ENCODE measurements around the gene WTAP.
"Not testable (repeated sequence)": the region's sequence is repeated elsewhere in the genome, so short reads cannot be mapped to it uniquely, and the experiment has no call there.

The WTAP gene

DNA sequence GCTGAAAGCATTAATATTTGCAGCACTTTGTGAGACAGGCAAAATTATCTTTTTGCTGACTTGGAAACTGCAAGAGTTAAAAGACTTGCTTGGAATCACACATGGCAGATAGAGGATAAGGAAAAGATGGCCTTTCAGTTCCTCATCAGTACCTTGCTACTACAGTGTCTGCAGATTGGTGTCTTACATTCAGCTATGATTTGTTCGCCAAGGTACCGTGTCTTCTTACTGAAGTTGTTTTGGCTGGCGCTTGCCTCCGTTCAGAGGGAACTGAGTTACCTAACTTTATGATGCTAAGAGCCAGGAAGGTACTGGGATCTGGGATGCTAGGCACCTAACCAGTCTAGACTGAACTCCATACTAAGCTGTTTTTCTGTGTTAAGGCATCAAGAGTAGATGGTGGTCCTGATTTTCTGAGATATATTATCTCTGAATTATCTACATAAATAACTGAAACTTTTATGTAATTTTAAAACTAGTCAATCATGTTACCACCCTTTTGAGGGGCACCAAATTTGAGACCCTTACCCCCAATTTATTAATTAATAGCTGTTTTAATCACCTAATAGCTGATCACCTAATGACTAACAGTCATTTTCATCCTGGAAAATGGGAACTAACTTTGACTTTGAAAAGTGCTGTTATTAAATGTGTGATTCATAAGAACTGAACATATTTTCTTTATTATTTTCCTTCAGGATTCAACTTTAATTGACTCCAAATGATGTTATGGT is 2.5 kb downstream of the WTAP start:
- DNase-seq: no peak

DNA sequence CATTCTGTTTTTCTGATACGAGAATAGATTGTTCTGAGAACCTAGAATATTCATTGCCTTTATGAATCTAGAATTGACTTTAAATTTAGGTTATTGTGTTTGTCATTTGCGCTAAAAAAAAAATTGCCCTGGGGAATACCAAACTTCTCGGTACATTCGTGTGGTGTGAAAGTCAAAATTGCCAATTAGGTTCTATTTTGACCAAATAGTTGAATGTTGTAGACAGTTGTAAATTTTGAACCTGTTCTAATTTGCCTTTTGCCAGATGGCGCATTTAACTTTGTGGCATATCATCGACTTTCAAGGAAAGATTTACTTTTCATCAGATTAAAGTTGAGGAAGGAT is 3.0 kb downstream of the WTAP start:
- no peak for DNase-seq

GRCh38 chr6:159732550-159732949 is 5.2 kb downstream of the WTAP start:
- not testable (repeated sequence) for DNase-seq

GRCh38 chr6:159733395-159733794 is 6.1 kb downstream of the WTAP start:
- DNase-seq: not testable (repeated sequence)

DNA sequence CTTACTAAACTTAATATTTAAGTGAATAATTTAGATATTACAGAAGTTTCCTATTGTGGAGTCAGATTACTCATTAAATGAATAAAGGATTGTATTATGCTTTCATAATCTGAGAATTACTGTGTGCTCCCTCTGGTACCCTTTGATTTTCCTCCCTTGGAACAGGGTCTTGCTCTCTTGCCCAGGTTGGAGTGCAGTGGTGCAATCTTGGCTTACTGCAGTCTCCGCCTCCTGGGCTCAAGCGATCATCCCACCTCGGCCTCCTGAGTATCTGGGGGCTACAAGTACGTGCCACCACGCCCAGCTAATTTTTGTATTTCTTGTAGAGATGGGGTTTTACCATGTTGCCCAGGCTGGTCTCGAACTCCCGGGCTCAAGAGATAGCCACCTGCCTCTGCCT is 9.6 kb downstream of the WTAP start:
- DNase-seq: no peak

DNA sequence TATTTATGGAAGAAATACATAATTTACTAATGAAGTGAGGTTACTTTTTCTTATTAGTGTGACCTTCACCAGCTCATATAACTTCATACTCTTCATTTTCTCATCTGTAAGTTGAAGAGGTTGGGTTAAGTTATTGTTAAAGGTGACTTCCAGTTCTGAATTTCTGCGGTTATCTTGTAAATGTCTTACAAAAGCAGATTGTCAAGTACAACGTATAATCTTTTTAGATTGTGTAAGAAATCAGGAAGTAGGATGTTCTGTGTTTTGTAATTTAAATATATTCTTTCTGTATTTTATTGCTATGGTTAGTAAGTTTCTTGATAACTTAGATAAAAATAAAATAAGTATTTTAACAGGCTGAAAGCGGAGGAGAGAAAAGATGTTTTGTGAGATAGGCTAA is 12.0 kb downstream of the WTAP start:
- DNase-seq: no peak

DNA sequence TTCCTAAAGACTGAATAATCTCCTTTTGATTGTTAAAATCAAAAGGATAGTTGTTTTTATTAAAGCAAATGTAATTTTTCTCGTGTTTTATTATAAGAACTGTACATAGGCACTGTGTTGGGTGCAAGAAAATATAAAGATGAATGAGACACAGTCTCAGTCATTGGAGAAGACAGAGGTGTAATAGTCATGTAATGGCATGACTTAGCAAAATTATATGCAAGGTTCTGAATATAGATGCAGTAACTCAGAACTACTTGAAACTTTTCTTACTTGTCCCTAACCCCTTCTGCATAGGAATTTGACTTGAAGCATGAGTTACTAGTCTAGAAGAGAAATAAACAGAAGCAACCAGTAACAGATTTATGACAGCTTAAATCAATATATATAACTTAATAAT is 14.9 kb downstream of the WTAP start:
- DNase-seq: no peak

- no peak for DNase-seq
These were observed 17.8 kb downstream of the WTAP start for GRCh38 chr6:159745081-159745480.

- no peak for DNase-seq
These were observed 19.5 kb downstream of the WTAP start for GRCh38 chr6:159746759-159747158.

DNA sequence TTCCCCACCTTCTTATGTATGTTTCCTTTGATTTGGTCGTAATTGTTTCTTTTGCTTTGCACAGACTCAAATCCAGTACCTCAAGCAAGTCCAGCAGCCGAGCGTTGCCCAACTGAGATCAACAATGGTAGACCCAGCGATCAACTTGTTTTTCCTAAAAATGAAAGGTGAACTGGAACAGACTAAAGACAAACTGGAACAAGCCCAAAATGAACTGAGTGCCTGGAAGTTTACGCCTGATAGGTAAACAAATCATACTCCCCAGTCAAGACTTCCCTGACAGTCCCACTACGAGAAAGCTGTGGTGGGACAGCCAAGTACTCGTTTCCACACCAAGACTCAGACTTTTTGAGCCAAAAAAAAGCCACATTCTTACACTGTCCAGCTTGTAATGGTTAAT is 20.8 kb downstream of the WTAP start:
- DNase-seq: not testable (repeated sequence)

DNA sequence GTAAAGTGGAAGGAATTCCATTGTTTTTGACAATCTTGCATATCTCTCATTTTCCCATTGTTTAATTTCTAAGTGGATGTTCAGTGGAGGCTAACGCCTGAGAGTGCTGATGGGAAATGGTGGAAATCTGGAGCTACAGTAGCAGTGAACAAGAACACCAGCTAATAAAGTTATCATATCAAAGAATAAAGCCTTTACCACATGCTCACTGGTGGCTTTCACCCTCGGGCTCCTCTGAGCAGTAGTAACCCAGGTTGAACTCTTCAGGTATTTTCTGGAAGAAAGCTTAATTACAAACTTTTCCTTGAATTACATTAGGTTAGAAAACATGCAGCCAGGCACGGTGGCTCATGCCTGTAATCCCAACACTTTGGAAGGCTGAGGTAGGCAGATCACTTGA is 24.1 kb downstream of the WTAP start:
- no peak for DNase-seq

GRCh38 chr6:159753081-159753872 is 26.0 kb downstream of the WTAP start:
- no peak for DNase-seq

- DNase-seq: no peak
These were observed 27.1 kb downstream of the WTAP start for GRCh38 chr6:159754401-159754800.

DNA sequence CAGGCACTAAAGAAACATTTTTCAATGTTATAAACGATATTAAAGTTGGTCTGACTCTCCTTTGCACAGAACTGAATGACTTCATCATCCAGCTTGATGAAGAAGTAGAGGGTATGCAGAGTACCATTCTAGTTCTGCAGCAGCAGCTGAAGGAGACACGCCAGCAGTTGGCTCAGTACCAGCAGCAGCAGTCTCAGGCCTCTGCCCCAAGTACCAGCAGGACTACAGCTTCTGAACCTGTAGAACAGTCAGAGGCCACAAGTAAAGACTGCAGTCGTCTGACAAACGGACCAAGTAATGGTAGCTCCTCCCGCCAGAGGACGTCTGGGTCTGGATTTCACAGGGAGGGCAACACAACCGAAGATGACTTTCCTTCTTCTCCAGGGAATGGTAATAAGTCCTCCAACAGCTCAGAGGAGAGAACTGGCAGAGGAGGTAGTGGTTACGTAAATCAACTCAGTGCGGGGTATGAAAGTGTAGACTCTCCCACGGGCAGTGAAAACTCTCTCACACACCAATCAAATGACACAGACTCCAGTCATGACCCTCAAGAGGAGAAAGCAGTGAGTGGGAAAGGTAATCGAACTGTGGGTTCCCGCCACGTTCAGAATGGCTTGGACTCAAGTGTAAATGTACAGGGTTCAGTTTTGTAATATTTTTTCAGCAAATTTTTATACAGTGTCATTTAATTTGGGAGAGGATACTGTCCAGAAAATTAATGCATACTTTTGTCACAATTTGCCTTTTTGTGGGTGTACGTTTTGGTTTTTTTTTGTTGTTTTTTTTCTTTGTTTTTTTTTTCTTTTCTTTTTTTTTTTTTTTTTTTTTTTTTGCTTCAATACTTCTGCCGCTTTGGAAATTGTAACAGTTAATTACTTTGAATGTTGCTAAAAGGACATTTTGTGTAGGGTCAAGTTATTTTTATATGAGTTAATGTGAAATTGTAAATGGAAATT is 27.9 kb downstream of the WTAP start:
- no peak for DNase-seq

DNA sequence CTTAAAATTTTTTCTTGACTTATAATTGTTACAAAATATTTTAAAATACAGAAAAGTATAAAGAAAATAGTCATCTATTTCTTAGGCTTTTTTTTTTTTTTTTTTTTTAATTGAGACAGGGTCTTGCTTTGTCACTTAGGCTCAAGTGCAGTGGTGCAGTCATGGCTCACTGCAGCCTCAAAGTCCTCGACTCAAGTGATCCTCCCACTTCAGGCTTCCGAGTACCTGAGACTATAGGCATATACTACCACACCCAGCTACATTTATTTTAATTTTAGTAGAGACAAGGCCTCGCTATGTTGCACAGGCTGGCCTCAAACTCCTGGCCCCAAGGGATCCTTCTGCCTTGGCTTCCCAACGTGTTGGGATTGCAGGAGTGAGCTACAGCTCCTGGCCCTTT is 29.2 kb downstream of the WTAP start:
- DNase-seq: no peak

- DNase-seq: no peak
These were observed 31.0 kb downstream of the WTAP start for GRCh38 chr6:159758031-159759001.

- no peak for DNase-seq
These were observed 32.3 kb downstream of the WTAP start for GRCh38 chr6:159759645-159760044.

- no peak for DNase-seq
These were observed 33.3 kb downstream of the WTAP start for GRCh38 chr6:159760602-159761057.

DNA sequence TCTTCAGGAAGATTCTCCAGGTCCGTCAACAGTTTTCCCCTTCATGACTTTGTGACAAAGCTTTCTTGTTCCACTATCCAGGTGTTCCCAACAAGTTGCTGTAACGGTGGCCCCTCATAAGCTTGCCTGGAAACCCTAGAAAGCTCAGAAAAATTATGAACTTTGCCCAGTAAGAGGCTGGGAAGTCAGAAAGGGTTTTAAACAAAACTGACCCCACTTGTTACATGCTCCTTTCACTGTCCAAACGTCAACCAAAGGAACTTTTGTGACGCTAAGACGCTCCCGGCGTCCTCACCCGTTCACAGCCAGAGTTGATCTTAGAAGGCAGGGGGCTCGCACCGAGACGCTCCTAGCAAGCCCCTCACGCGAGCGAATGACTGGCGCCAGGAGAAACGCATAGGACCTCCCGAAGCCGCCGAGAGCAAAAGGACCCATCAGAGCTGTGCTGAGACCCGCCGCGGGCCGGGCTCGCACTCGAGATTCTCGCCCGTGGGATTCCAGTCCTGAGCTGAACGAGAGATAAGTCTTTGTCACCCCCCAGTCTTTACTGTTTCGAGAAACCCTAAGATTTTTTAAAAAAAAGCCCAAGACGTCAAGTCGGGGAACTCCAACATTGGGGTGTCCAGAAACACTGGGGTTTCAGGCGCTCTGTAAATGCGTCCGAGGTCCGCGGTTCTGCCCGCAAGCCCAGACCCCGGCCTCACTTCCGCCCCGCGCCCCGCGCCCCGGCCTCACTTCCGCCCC is 34.0 kb downstream of the WTAP start:
- DNase-seq: no peak

GRCh38 chr6:159761873-159762680 is 34.8 kb downstream of the WTAP start, which contains the start of gene ACAT2:
Gene ACAT2, plus strand, starts transcription at chr6:159762045. Its CDS starts 43 bp downstream, at chr6:159762088.
- DNase-seq: peak; percentile 84
